ENCODE results near the gene NUPR2.

GRCh38 chr7:56081626-56082340, 34.4 kb downstream of the NUPR2 start:
- 0 out of 2 replicates have a peak, but pooled peaks have one; percentile 28 for TF ChIP-seq POLR2A (IDR thresholded peaks at IDR 0.05; ENCODE audit: low read depth, low read length)
- no peak for TF ChIP-seq NR2C2 (IDR thresholded peaks at IDR 0.05; ENCODE audit: borderline replicate concordance, control insufficient read depth, insufficient read length, low read depth)

All from GM12878 (cell line).